PC-3 (cell line): ENCODE results near the gene RUFY3.

Experiments used
- EZH2 ChIP-seq: fragments of 300-600 bp; sonication (generic); IDR thresholded peaks from one replicate; pipeline ENCODE4 v1.6.1; 2017; ENCODE audit warnings: antibody characterized with exemption, mild to moderate bottlenecking, low read length; ENCODE audit not compliant: unreplicated experiment
- EZH2phosphoT487 ChIP-seq: fragments of 300-600 bp; sonication (generic); IDR thresholded peaks from 2 replicates; pipeline ENCODE4 v1.6.1; 2018; ENCODE audit warnings: mild to moderate bottlenecking, antibody characterized with exemption, low read length, borderline replicate concordance
- TF ChIP-seq, protein P1 (sequence below): fragments of 300-600 bp; sonication (generic); conservative IDR thresholded peaks from 2 replicates; pipeline ENCODE4 v1.5.1; 2017; ENCODE audit warnings: antibody characterized with exemption, low read depth, mild to moderate bottlenecking, low read length

DNA sequence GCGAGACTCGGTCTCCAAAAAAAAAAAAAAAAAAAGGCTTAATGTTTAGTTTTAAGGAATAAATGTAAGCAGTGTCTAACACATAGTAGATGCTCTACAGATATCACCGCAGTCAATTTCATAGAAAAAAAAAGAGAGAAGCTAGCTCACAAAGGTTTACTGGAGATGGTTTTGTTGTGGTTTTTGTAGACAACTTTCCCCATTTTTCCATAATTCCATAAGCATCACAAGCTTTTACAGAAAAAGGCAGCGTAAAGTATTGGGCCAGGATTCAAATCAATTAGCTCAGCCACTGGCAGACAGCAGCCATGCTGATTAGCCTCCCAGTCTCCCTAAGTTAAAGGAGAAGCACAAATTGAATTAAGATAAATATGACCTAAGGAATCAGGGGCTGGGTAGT is 116.4 kb downstream of the RUFY3 start:
- TF ChIP-seq, protein P1, sequence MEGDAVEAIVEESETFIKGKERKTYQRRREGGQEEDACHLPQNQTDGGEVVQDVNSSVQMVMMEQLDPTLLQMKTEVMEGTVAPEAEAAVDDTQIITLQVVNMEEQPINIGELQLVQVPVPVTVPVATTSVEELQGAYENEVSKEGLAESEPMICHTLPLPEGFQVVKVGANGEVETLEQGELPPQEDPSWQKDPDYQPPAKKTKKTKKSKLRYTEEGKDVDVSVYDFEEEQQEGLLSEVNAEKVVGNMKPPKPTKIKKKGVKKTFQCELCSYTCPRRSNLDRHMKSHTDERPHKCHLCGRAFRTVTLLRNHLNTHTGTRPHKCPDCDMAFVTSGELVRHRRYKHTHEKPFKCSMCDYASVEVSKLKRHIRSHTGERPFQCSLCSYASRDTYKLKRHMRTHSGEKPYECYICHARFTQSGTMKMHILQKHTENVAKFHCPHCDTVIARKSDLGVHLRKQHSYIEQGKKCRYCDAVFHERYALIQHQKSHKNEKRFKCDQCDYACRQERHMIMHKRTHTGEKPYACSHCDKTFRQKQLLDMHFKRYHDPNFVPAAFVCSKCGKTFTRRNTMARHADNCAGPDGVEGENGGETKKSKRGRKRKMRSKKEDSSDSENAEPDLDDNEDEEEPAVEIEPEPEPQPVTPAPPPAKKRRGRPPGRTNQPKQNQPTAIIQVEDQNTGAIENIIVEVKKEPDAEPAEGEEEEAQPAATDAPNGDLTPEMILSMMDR = no peak
- TF ChIP-seq EZH2 (no peak), EZH2phosphoT487 (no peak)
